Ishikawa (cell line): ENCODE data around the gene PAM16.

ENCODE experiments used
- CEBPB ChIP-seq: IDR thresholded peaks from 2 replicates; pipeline ENCODE4 v1.6.1; 2012
- CREB1 ChIP-seq: IDR thresholded peaks from 2 replicates; pipeline ENCODE4 v1.6.1; 2012; ENCODE audit warnings: low read depth
- EGR1 ChIP-seq: IDR thresholded peaks from 2 replicates; pipeline ENCODE4 v1.6.1; 2012
- EP300 ChIP-seq: IDR thresholded peaks from 2 replicates; pipeline ENCODE4 v1.6.1; 2012; ENCODE audit warnings: borderline replicate concordance
- MAX ChIP-seq: IDR thresholded peaks from 2 replicates; pipeline ENCODE4 v1.6.1; 2012
- NFIC ChIP-seq: IDR thresholded peaks from 2 replicates; pipeline ENCODE4 v1.6.1; 2012
- RAD21 ChIP-seq: IDR thresholded peaks from 2 replicates; pipeline ENCODE4 v1.6.1; 2012; ENCODE audit warnings: low read depth
- REST ChIP-seq: IDR thresholded peaks from 2 replicates; pipeline ENCODE4 v1.6.1; 2012; ENCODE audit warnings: low read depth, mild to moderate bottlenecking
- TAF1 ChIP-seq: IDR thresholded peaks from 2 replicates; pipeline ENCODE4 v1.6.1; 2012; ENCODE audit warnings: low read depth, mild to moderate bottlenecking
- TCF12 ChIP-seq: IDR thresholded peaks from 2 replicates; pipeline ENCODE4 v1.6.1; 2012; ENCODE audit warnings: low read depth
- TEAD4 ChIP-seq: IDR thresholded peaks from 2 replicates; pipeline ENCODE4 v1.6.1; 2012
- USF1 ChIP-seq: IDR thresholded peaks from 2 replicates; pipeline ENCODE4 v1.6.1; 2012
- ZBTB7A ChIP-seq: IDR thresholded peaks from 2 replicates; pipeline ENCODE4 v1.6.1; 2012; ENCODE audit warnings: low read depth

GRCh38 chr16:4301177-4301576 is 49.9 kb downstream of the PAM16 start:
- TF ChIP-seq REST (no peak), EGR1 (no peak), TAF1 (no peak), MAX (no peak), EP300 (no peak), TCF12 (no peak), RAD21 (no peak), ZBTB7A (no peak), USF1 (no peak), NFIC (no peak), CEBPB (no peak), CREB1 (no peak), TEAD4 (no peak)
